Measurements from ENCODE around the gene CSRP1. TPM values are rescaled to one million over a fixed set of nuclear protein-coding genes. Genes with fewer than 3 reads are reported as not detected.
A peak's percentile ranks its signal among the peaks of the same experiment; 100 is the strongest.

Gene CSRP1
- total and polyA plus RNA-seq, 2 experiments from 2014 or later = 5.8 to 29.9 TPM

DNA sequence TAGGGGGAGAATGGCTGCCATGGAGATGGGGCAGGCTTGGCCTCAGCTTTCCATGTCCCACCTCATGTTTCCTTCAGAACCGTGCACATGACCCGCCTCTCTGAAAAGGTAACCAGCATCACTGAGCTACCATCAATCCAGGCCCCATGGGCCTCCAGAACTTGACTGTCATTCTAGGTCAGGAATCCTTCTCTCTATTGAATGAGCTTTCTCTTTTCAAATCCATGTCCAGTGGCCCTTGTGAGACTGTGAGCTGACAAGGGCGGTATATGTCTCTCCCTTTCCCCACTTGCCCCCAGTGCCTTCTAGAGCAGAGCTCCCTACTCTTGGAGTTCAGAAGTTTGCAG lies 4.4 kb downstream of the CSRP1 start:
- peaks cover 3% of the 10 kb centered on the region; the same call in 1 of the 2 replicates for H3K79me2 ChIP-seq (replicated peaks; ENCODE audit: insufficient read depth)
- H2AFZ ChIP-seq = no peak overlapping the region
- no peak overlapping the region for H3K4me3 ChIP-seq
- H4K20me1 ChIP-seq (replicated peaks; ENCODE audit: insufficient read depth) = no peaks in the 10 kb centered on the region
- peaks cover 22% of the 10 kb centered on the region for H3K27me3 ChIP-seq (ENCODE audit: insufficient read depth)
- no peak overlapping the region for H3K4me2 ChIP-seq
- Mint-ChIP-seq H3K9me3 (no peaks in the 10 kb centered on the region), H3K36me3 (ENCODE audit: low read depth) (no peaks in the 10 kb centered on the region), H3K4me1 (peaks cover 57% of the 10 kb centered on the region), H3K27ac (no peak overlapping the region), H3K27me3 (ENCODE audit: insufficient read depth, low read depth, poor library complexity) (peaks cover 25% of the 10 kb centered on the region), H3K4me3 (no peak overlapping the region)
- peak overlapping the region; percentile 84; the same call in 1 of the 2 replicates for H3K27ac ChIP-seq (ENCODE audit: low read depth)
- ATAC-seq (no peak), DNase-seq (ENCODE audit: low spot score) (no peak)
- peaks cover 15% of the 10 kb centered on the region; the same call in 1 of the 2 replicates for H3F3A ChIP-seq (replicated peaks; ENCODE audit: low read depth)
- no peaks in the 10 kb centered on the region for H3K36me3 ChIP-seq (ENCODE audit: insufficient read depth)
- H3K4me1 ChIP-seq (ENCODE audit: insufficient read depth) = peaks cover 40% of the 10 kb centered on the region
- no peaks in the 10 kb centered on the region for H3K9me2 ChIP-seq (ENCODE audit: insufficient read depth)
- TF ChIP-seq EZH2phosphoT487 (IDR thresholded peaks at IDR 0.05; ENCODE audit: unreplicated experiment) (no peak), NANOG (IDR thresholded peaks at IDR 0.05; ENCODE audit: borderline replicate concordance) (no peak), EZH2 (IDR thresholded peaks at IDR 0.05; ENCODE audit: low read depth, unreplicated experiment) (no peak), STAT1 (IDR thresholded peaks at IDR 0.05; ENCODE audit: unreplicated experiment) (no peak), CREB1 (CRISPR knock-in tag; IDR thresholded peaks at IDR 0.05; ENCODE audit: low read depth) (no peak)
- TF ChIP-seq, protein P1, sequence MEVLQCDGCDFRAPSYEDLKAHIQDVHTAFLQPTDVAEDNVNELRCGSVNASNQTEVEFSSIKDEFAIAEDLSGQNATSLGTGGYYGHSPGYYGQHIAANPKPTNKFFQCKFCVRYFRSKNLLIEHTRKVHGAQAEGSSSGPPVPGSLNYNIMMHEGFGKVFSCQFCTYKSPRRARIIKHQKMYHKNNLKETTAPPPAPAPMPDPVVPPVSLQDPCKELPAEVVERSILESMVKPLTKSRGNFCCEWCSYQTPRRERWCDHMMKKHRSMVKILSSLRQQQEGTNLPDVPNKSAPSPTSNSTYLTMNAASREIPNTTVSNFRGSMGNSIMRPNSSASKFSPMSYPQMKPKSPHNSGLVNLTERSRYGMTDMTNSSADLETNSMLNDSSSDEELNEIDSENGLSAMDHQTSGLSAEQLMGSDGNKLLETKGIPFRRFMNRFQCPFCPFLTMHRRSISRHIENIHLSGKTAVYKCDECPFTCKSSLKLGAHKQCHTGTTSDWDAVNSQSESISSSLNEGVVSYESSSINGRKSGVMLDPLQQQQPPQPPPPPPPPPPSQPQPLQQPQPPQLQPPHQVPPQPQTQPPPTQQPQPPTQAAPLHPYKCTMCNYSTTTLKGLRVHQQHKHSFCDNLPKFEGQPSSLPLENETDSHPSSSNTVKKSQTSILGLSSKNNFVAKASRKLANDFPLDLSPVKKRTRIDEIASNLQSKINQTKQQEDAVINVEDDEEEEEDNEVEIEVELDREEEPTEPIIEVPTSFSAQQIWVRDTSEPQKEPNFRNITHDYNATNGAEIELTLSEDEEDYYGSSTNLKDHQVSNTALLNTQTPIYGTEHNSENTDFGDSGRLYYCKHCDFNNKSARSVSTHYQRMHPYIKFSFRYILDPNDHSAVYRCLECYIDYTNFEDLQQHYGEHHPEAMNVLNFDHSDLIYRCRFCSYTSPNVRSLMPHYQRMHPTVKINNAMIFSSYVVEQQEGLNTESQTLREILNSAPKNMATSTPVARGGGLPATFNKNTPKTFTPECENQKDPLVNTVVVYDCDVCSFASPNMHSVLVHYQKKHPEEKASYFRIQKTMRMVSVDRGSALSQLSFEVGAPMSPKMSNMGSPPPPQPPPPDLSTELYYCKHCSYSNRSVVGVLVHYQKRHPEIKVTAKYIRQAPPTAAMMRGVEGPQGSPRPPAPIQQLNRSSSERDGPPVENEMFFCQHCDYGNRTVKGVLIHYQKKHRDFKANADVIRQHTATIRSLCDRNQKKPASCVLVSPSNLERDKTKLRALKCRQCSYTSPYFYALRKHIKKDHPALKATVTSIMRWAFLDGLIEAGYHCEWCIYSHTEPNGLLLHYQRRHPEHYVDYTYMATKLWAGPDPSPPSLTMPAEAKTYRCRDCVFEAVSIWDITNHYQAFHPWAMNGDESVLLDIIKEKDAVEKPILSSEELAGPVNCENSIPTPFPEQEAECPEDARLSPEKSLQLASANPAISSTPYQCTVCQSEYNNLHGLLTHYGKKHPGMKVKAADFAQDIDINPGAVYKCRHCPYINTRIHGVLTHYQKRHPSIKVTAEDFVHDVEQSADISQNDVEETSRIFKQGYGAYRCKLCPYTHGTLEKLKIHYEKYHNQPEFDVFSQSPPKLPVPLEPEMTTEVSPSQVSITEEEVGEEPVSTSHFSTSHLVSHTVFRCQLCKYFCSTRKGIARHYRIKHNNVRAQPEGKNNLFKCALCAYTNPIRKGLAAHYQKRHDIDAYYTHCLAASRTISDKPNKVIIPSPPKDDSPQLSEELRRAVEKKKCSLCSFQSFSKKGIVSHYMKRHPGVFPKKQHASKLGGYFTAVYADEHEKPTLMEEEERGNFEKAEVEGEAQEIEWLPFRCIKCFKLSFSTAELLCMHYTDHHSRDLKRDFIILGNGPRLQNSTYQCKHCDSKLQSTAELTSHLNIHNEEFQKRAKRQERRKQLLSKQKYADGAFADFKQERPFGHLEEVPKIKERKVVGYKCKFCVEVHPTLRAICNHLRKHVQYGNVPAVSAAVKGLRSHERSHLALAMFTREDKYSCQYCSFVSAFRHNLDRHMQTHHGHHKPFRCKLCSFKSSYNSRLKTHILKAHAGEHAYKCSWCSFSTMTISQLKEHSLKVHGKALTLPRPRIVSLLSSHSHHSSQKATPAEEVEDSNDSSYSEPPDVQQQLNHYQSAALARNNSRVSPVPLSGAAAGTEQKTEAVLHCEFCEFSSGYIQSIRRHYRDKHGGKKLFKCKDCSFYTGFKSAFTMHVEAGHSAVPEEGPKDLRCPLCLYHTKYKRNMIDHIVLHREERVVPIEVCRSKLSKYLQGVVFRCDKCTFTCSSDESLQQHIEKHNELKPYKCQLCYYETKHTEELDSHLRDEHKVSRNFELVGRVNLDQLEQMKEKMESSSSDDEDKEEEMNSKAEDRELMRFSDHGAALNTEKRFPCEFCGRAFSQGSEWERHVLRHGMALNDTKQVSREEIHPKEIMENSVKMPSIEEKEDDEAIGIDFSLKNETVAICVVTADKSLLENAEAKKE (CRISPR knock-in tag; IDR thresholded peaks at IDR 0.05) = no peak
